Measurements from ENCODE around the gene NT5C3B. TPM values are rescaled to one million over a fixed set of nuclear protein-coding genes. Genes with fewer than 3 reads are reported as not detected.

The NT5C3B gene
- total and polyA plus RNA-seq, 12 donors: 14.5 to 48.5 (median 21.4) TPM

DNA sequence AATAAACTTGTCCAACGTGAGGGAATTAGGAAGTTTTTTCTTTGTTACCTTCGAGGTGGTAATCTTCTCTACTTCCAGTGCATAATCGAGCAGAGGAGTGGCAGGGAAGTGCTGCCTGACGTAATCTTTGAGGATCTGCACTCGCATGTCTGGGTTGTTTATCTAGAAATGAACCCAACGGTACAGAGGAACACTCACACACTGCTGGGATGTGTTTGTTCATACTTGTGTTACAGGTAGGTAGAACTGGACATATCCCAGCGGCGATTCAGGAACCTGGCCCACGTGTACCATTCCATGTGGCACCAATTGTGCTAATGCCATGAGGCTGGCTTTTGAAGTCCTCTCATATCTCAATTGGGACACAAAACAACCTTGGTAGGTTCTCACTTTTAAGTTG lies 33.4 kb upstream of the NT5C3B start:
- Histone ChIP-seq H3K36me3 (peaks cover 0 to 80% (median 25%) of the 10 kb centered on the region in 9 donors), H3K4me1 (peaks cover 0 to 9% (median 3%) of the 10 kb centered on the region in 9 donors), H3K4me3 (no peak overlapping the region), H3K27me3 (no peaks in the 10 kb centered on the region), H3K27ac (no peak overlapping the region), H3K9me3 (no peaks in the 10 kb centered on the region)
- WGBS, 2 donors: 78 to 80% methylated on average over 9 of the region's 9 CpGs
- intact Hi-C loops (cut with DNase I): no loop called here
- DNase-seq (no peak), ATAC-seq (no peak)
- TF ChIP-seq, protein P1, sequence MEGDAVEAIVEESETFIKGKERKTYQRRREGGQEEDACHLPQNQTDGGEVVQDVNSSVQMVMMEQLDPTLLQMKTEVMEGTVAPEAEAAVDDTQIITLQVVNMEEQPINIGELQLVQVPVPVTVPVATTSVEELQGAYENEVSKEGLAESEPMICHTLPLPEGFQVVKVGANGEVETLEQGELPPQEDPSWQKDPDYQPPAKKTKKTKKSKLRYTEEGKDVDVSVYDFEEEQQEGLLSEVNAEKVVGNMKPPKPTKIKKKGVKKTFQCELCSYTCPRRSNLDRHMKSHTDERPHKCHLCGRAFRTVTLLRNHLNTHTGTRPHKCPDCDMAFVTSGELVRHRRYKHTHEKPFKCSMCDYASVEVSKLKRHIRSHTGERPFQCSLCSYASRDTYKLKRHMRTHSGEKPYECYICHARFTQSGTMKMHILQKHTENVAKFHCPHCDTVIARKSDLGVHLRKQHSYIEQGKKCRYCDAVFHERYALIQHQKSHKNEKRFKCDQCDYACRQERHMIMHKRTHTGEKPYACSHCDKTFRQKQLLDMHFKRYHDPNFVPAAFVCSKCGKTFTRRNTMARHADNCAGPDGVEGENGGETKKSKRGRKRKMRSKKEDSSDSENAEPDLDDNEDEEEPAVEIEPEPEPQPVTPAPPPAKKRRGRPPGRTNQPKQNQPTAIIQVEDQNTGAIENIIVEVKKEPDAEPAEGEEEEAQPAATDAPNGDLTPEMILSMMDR (IDR thresholded peaks at IDR 0.05): no peak

DNA sequence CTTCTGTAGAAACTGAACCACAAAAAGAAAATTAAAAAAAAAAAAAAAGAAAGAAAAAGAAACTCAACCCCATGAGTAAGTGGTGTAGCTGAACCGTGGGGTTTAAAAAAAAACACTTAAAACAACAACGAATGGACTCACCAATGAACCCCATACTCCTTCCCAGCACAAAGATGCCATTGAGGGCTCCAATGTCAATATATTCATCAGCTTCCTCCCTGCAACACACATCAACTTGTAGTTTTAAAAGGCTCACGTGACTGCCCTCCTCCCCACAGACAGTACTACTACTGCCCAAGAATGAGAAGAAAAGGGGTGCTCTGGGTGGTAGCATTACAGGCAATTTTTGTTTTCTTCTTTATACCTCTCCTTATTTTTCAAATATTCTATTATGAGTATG lies 32.5 kb upstream of the NT5C3B start:
- no peak overlapping the region for H3K27ac ChIP-seq
- intact Hi-C loops (cut with DNase I): no loop called here
- no peak for ATAC-seq

DNA sequence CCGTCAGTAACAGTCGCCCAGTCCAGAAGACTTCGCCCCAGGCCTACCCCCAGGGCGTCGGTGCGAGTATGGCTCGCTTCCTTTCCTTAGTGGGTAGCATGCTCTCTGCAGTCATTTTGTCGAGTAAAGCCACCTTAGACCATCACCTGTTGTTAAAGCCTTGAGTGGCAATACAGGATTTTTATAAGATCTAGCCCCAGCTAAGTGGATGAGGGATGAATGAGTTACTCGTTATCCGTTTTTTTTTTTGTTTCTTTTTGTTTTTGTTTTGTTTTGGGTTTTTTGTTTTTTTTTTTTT lies 29.5 kb upstream of the NT5C3B start:
- TF ChIP-seq, protein P1 (IDR thresholded peaks at IDR 0.05): no peak
- Histone ChIP-seq H3K4me1 (peaks cover 5 to 48% (median 35%) of the 10 kb centered on the region in 9 donors), H3K4me3 (peak overlapping the region in 9 of 10 donors; percentile 86 to 100 (median 95)), H3K27ac (peak overlapping the region in 8 of 10 donors; percentile 87 to 96 (median 94)), H3K36me3 (peaks cover 0 to 42% (median 9%) of the 10 kb centered on the region in 9 donors), H3K27me3 (no peaks in the 10 kb centered on the region), H3K9me3 (no peaks in the 10 kb centered on the region)
- WGBS, 2 donors: 1% methylated on average over 10 of the region's 10 CpGs
- ATAC-seq (no peak), DNase-seq (no peak)
- intact Hi-C loops (cut with DNase I): no loop called here

More for the DNA sequence above, 32.5 kb upstream of the NT5C3B start:
- 69 to 82% methylated on average over 3 of the region's 3 CpGs for WGBS, 2 donors
- peaks cover 0 to 72% (median 21%) of the 10 kb centered on the region in 9 donors for H3K36me3 ChIP-seq
- H3K4me1 ChIP-seq: peaks cover 5 to 18% (median 12%) of the 10 kb centered on the region in 9 donors
- no peaks in the 10 kb centered on the region for H3K9me3 ChIP-seq
- DNase-seq: no peak
- no peaks in the 10 kb centered on the region for H3K27me3 ChIP-seq
- TF ChIP-seq, protein P1 (IDR thresholded peaks at IDR 0.05): no peak
- H3K4me3 ChIP-seq: no peak overlapping the region

DNA sequence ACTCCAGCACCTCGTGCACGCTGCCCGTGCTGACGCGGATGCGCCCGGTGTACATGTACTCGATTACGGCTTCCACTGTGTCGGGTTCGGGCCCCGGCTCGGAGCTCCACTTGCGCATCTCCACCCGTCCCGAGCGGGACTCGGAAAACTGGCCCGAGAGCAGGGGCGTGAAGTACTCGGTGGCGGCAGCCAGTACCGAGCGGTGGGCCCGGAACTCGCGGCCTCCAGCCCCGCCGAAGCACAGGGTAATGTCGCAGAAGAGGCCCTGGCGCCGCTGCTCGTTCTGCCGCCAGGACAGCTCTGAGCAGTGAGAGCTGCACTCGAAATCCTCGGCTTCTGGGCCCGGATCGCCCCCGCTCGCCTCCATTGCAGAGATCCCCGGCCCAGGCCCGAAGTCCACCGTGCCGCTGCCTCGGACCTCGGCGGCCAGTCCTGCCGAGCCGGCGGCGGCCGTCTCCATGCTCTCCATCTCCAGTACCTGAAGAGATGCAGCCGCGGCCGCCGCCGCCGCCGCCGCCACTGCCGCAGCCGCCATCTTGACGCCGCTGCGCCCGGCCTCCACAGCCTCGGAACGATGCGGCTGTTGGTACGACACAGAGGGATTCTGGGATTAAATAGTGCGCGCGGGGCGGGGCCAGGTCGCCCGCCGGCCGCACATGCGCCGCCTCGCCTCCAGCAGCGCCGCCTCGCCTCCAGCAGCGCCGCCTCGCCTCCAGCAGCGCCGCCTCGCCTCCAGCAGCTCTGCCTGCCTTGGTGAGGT lies 29.0 kb upstream of the NT5C3B start, which contains the start of gene KLHL11:
Gene KLHL11 (minus strand): TSS at position 588 of the 760 bp plus-strand sequence. CDS start 53 bp downstream, at position 535.
- Histone ChIP-seq H3K9me3 (no peaks in the 10 kb centered on the region), H3K27me3 (no peaks in the 10 kb centered on the region), H3K27ac (peak within 1 kb of the TSS; percentile 49 to 96 (median 92)), H3K4me3 (peak within 1 kb of the TSS; percentile 86 to 100 (median 96)), H3K36me3 (peaks cover 0 to 36% (median 6%) of the 10 kb centered on the region in 9 donors), H3K4me1 (peaks cover 5 to 53% (median 39%) of the 10 kb centered on the region in 9 donors)
- WGBS, 2 donors: 0% methylated on average over 88 to 90 of the region's 90 CpGs
- ATAC-seq (peak; percentile 96 to 99 (median 98)), DNase-seq (peak; percentile 87)
- TF ChIP-seq, protein P1 (IDR thresholded peaks at IDR 0.05): peak in 3 of 9 donors; percentile 11 to 34 (median 31)
- intact Hi-C loops (cut with DNase I): no loop called here

Measured in heart right ventricle (tissue), 16 donors.